ENCODE measurements around the gene CSPG4.
A peak's percentile ranks its signal among the peaks of the same experiment; 100 is the strongest.
"Not testable (repeated sequence)": the region's sequence is repeated elsewhere in the genome, so short reads cannot be mapped to it uniquely, and the experiment has no call there.

CSPG4 gene

DNA sequence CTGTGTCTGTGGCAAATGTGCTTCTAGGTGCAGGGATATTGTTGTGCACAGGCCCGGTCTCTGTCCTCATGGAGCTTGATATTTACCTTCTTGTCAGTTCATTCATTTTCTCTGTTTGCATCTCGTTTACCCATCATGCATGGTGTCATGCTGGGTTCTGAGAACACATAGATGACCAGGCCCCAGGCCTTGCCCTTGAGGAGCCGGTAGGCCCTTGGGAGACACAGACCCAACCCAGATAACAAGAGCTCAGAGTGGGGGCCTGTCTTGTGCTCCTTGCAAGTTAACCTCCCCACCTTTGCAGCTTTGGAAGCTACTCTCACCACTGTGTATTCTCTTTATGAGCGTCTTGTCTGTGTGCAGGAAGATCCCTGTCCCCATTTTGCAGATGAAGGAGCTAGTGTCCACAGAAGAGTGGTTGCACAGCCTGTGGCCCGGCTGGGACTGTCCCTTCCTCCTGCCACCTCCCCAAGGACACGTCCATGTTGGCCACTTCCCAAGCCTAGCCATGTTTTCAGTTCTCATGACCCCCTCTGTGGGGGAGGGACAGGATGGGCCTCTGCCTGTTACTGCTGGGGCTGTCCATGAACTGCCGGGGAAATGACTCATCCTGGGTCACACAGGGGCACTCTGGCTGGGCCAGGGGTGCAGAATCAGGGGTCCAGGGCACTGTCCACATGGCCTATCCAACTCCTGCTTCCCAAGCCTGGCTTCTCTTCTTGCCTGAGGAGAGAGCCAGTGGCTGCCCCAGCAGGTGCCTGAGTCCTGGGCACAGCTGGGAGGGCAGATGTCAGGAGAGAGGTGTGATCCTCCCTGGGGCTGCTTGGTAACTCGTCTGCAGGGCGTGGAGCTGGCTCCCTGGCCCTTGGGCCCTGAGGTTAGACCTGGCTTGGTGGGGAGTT lies 61.5 kb downstream of the CSPG4 start:
- no peak for DNase-seq (ENCODE audit: low read depth in 2 of 2, low spot score in 1 of 2)

DNA sequence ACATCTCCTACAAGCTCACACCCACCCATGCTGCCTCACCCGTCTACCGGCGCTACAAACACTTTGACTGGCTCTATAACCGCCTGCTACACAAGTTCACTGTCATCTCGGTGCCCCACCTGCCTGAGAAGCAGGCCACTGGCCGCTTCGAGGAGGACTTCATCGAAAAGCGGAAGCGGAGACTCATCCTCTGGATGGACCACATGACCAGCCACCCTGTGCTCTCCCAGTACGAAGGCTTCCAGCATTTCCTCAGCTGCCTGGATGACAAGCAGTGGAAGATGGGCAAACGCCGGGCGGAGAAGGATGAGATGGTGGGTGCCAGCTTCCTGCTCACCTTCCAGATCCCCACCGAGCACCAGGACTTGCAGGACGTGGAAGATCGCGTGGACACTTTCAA lies 62.8 kb downstream of the CSPG4 start:
- no peak for DNase-seq (ENCODE audit: low read depth in 2 of 2, low spot score in 1 of 2)

GRCh38 chr15:75649045-75649761 lies 63.4 kb downstream of the CSPG4 start:
- no peak for DNase-seq (ENCODE audit: low read depth in 2 of 2, low spot score in 1 of 2)

DNA sequence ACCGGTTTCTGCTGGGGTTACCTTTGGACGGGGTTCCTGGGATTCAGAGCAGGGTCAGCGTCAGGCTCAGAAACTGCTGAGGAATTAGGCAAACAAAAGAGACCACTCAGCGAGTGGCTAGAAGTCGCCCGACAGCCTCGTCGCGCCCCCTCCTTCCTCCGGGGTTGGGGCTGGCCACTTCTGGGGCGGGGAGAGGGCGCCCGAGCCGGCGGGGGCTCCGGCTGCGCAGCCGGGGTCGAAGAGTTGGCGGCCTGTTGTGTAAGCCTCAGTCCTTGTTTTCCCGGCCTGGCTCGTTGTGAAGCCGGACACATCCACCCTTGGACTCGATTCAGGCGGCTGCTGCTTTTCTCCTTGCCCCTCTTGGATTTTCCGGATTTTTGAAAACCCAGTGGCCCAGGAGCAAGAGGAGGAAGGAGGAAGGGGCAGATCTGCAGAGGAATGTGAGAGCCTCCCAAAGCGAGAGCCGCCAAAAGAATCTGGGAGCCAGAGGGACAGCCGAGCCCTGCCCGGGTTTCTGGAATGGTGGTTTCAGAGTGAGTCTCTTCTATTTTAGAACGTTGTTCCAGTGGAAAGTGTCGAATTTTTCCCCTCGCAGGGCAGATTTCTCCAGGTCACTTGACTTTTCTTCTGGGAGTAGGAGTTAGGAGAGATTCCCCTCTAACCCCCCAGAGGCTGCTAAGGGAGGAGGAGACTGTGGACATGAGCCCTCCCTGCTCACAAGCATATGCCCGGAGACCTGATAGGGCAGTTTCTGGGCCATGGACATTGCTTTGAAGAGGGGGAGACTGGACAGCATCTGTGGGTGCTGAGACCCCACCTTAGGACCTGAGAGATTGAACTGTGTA lies 64.3 kb downstream of the CSPG4 start:
- DNase-seq (ENCODE audit: low read depth in 2 of 2, low spot score in 1 of 2), result no peak

DNA sequence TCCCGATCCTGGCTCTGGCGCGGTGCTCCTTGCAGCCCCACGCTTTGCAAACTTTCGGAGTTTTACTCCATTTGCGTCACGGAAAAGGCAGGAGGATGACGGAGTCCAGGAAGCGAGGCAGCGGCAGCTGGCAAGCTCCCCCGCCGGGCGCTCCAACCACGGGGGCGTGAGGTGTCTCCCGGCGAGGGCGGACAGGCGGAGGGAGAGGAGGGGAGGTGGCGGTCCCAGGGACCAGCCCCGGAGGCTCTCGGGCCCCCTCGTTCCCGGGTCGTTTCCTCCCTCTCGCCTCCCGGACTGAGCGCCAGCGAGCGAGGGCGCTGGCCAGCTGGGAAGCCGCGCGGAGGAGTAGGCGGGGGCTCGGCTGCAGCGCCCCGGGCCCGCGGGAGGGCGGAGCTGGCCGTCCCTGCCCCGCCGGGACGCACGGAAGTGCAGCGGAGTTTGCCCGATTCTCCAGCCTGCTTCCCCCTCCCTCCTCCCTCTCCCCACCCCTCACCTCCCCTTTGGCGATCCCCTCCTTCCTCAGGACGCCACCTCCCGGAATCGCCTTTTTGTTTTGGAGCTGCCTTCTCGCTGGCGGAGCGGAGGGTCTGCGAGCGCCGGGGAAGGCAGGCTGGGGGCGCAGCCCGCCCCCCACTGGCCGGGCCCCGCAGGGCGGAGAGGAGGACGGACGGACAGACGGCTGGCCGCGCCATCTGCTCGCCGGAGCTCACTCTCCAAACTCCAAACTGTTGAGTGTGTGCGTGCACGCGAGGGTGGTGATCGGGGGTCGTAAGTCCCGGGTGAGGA lies 65.1 kb downstream of the CSPG4 start, which contains the start of gene SNX33:
Gene SNX33, plus strand, starts transcription at position 543 of the 786 bp plus-strand sequence. CDS start 1,191 bp downstream, outside the sequence.
- DNase-seq (ENCODE audit: low read depth in 2 of 2, low spot score in 1 of 2), result peak; percentile 10 to 36

- DNase-seq (ENCODE audit: low read depth in 2 of 2, low spot score in 1 of 2), result no peak
Measured at GRCh38 chr15:75646944-75647364, 65.7 kb downstream of the CSPG4 start.

DNA sequence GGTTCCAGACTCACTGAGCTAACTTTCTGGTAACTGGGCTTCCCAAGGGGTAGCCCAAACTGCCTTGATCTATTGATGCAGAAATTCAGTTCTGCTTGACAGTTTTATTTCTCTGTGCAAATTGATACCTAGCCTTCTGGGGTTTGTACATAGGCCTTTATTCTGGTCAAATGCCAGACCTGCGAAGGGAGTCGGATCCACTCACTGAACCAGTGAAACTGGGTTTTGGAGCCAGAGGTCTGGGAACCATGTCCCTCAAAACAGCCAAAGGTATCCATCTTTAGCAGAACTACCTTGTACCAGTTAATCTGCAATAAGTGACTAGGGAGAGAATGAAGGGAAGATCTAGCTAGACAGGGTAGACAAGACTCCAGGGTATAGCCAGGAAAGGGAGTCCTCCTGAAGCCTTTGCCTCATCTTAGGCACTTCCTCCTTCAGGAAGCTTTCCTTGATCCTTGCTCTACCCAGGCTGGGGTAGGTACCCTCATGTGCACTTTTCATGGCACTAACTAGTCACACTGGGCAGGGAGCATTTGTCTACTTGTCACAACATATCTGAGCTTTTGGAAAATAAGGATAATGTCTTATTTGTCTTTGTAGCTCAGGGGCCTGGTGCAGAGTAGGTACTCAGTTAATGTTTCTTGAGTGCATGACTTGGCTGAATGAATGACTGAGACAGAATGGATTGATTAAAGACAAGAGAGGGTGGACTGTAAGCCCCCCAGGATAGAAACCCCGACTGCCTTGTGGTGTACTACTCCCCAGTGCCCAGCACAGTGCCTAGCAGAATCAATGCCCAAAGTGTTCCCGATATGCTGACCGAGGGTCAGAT lies 66.3 kb downstream of the CSPG4 start:
- DNase-seq (ENCODE audit: low read depth in 2 of 2, low spot score in 1 of 2), result no peak

DNA sequence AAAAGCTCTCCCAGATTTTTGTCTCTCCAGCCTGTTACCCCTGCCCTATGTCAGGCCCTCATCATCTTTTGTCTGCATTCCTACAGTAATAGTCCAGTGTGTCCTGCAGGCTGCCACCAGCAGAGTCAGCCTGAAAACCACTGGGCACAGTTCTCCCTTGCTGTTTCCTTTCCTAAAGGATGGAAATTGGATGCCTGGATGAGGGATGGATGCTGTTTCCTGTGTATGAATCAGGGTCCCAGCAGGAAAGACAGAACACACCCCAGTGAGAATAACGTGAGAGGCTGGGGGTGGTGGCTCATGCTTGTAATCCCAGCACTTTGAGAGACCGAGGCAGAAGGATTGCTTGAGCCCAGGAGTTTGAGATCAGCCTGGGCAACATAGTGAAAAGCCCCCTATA lies 68.3 kb downstream of the CSPG4 start:
- no peak for DNase-seq (ENCODE audit: low read depth in 2 of 2, low spot score in 1 of 2)

GRCh38 chr15:75641603-75642002 lies 71.0 kb downstream of the CSPG4 start:
- no peak for DNase-seq (ENCODE audit: low read depth in 2 of 2, low spot score in 1 of 2)

DNA sequence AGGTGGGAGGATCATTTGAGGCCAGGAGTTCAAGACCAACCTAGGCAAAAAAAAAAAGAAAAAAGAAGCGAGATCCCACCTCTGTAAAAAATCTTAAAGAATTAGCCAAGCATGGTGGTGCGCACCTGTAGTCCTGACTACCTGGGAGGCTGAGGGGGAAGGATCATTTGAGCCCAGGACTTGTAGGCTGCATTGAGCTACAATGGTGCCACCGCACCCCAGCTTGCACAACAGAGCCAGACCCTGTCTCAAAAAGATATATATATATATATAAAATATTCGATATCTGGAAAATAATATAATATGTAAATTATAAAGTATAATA lies 71.5 kb downstream of the CSPG4 start:
- no peak for DNase-seq (ENCODE audit: low read depth in 2 of 2, low spot score in 1 of 2)

DNA sequence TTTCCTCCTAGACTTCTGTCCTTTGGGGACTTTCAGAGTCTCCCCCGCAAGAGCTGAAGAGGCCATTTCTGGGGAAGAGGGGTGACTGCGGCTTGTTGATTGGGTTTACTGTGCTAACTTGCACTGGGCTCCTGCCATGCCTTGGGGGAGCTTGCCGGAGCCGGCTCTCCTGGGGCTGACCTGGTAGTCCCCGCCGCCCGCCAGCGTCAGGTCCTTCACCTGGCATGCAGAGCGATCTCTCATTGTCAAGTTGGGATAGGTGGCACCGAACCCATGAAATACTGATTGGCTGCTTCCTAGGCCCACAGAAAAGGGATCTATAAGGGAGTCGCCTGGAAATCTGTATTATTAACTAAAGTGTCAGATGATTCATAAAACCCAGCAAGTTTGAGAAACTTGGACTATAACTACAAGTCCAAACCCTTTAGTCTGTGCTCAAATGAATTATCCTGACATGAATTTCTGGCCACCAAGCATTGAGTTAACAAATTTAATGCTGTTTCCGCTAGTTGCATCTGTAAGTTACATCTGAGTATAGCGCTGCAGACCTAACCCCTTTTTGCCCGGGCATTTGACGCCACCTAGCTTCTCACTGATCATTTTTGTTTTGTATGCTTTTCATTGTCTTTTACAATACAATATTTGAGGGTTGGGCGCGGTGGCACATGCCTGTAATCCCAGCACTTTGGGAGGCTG lies 72.0 kb downstream of the CSPG4 start:
- no peak for DNase-seq (ENCODE audit: low read depth in 2 of 2, low spot score in 1 of 2)

DNA sequence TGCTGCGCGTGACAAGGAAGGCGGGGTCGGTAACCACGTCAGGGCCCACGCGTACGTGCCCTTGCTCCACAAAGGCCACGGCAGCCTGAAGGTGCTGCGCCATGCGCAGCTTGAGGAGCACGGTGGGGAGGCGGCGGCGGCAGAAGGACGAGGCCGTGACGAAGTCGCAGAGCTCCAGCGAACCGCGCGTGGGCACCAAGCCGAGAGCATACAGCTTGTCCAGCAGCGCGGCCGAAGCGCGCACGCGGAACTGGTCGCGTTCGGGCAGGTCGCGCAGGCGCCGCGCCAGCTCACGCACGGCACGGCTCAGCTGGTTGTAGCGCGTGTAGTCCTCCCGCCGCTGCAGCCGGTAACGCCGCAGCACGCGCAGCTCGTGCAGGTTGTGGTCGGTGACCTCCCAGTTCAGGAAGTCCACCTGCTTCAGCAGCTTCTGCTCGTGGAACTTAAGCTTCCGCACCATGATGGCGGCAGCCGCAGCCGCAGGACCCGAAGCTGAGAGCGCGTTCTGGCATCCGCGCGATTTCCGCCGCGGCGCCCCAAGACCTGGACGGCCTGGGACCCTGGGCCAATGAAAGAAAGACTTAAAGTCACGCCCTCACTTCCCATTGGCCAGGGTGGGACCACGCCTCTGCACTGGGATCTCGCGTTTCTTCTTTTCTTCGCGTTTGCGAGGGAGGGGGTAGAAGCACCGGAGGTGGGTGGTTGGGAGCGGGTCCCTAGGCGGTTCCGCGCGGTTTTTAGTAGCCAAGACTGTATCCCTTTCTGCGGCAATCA lies 72.8 kb downstream of the CSPG4 start, which contains the start of gene IMP3:
Gene IMP3, minus strand, starts transcription at position 516 of the 774 bp plus-strand sequence. Its CDS starts 56 bp downstream, at position 460.
- DNase-seq (ENCODE audit: low read depth in 2 of 2, low spot score in 1 of 2), result peak; percentile 88

GRCh38 chr15:75639191-75639708 lies 73.4 kb downstream of the CSPG4 start:
- no peak for DNase-seq (ENCODE audit: low read depth in 2 of 2, low spot score in 1 of 2)

- no peak for DNase-seq (ENCODE audit: low read depth in 2 of 2, low spot score in 1 of 2)
Measured at GRCh38 chr15:75637245-75638009, 75.2 kb downstream of the CSPG4 start.

GRCh38 chr15:75636026-75636425 lies 76.6 kb downstream of the CSPG4 start:
- DNase-seq (ENCODE audit: low read depth in 2 of 2, low spot score in 1 of 2), result no peak

GRCh38 chr15:75633922-75634321 lies 78.7 kb downstream of the CSPG4 start:
- DNase-seq (ENCODE audit: low read depth in 2 of 2, low spot score in 1 of 2), result not testable (repeated sequence)

DNA sequence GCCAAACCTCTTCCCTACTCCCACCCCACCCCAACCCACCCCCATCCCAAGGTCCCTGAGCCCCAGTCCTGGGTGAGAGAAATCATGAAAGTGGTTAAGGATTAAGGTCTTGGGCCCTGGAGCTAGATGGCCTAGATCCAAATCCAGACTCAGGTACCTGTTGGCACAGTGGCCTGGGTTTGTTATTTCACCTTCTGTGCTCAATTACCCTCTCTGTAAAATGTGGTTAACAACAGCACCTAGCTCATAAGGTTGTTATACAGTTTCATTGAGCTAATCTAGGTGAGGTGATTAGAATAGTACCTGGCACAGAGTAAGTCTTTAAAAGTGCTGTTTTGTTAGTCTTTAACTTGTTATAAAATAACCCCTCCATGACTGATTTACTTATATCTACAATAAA lies 80.7 kb downstream of the CSPG4 start:
- DNase-seq (ENCODE audit: low read depth in 2 of 2, low spot score in 1 of 2), result no peak

Measured in stimulated activated CD8-positive, alpha-beta memory T cell treated with anti-CD3 and anti-CD28 coated beads, Interleukin-4, amount 100 ng/mL, for 4 hours (primary cell).